ENCODE results near the gene PANK3. TPM values are rescaled to one million over a fixed set of nuclear protein-coding genes. Genes with fewer than 3 reads are reported as not detected.
"Not testable (repeated sequence)": the region's sequence is repeated elsewhere in the genome, so short reads cannot be mapped to it uniquely, and the experiment has no call there.

Gene PANK3
- total RNA-seq, 1 donor from 2014 or later: 96.6 TPM

DNA sequence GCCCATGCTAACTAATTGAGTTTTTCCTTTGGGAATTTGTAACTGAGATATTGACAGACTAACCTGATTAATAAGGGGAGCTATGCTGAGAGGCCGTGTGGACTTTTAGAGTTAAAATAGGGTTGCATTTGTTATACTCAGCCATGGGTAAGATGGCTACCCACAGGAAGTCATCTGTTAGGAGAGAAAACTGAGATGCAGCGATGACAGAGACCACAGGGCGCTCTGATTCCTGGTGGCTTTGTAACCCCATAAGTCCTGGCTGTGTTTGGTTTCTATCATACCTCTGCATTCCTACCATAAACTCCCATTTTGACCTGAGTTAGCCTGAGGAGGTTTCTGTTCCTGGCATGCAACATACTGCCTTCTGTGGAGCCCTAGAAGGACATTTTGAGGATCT is 19.5 kb upstream of the PANK3 start:
- Mint-ChIP-seq H3K9me3 (ENCODE audit: low read depth) (no peaks in the 10 kb centered on the region), H3K36me3 (ENCODE audit: insufficient read depth) (no peaks in the 10 kb centered on the region), H3K27ac (no peak overlapping the region), H3K4me1 (ENCODE audit: low read depth) (peaks cover 4% of the 10 kb centered on the region), H3K27me3 (no peaks in the 10 kb centered on the region), H3K4me3 (ENCODE audit: low read depth) (no peak overlapping the region)
- DNase-seq (ENCODE audit: low spot score, unreplicated experiment): no peak
- no peak for TF ChIP-seq CTCF (IDR thresholded peaks at IDR 0.05; ENCODE audit: unreplicated experiment)

DNA sequence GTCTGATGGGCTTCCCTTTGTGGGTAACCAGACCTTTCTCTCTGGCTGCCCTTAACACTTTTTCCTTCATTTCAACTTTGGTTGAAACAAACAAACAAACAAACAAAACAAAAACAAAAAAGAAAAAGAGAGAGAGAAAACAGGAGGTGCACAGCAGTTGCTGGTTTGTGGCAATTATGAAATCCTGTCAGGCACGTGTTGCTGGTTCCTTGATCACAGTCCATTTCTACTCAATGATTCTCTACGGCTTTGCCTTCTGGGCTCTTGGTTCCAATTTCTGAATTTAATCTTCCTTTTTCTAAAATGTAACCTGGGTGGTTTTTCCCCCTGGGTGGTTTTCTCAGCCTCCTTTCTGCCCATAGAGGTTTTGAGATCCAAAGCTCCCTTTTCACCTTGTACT is 17.8 kb upstream of the PANK3 start:
- no peak for TF ChIP-seq CTCF (IDR thresholded peaks at IDR 0.05; ENCODE audit: unreplicated experiment)
- Mint-ChIP-seq H3K36me3 (ENCODE audit: insufficient read depth) (no peaks in the 10 kb centered on the region), H3K27ac (no peak overlapping the region)

GRCh38 chr5:168596122-168596521 is 17.0 kb upstream of the PANK3 start:
- H3K27me3 Mint-ChIP-seq; H3K4me3 Mint-ChIP-seq (ENCODE audit: low read depth); H3K27ac Mint-ChIP-seq: not testable (repeated sequence)

More for the DNA sequence above, 17.8 kb upstream of the PANK3 start:
- Mint-ChIP-seq H3K27me3 (no peaks in the 10 kb centered on the region), H3K4me1 (ENCODE audit: low read depth) (peaks cover 7% of the 10 kb centered on the region), H3K9me3 (ENCODE audit: low read depth) (no peaks in the 10 kb centered on the region), H3K4me3 (ENCODE audit: low read depth) (no peak overlapping the region)
- no peak for DNase-seq (ENCODE audit: low spot score, unreplicated experiment)

DNA sequence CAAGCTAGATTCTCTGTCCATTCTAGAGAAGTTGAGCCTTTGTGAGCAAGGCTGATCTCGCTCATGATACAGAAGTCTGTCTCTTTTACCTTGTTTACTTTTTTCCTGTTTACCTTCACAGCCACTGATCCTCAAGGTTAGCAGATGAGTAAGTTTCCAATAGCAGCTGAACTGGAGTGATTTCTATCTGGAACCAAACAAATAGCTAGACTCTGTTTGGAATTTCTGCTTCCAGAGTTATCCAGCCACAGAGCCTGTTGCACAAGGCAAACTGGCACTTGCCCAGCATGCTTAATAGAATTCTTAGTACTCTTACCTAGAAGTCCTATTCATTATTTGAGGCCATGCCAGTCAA is 12.8 kb upstream of the PANK3 start:
- DNase-seq (ENCODE audit: low spot score, unreplicated experiment): no peak
- Mint-ChIP-seq H3K4me3 (ENCODE audit: low read depth) (no peak overlapping the region), H3K27me3 (no peaks in the 10 kb centered on the region), H3K4me1 (ENCODE audit: low read depth) (peaks cover 9% of the 10 kb centered on the region), H3K27ac (no peak overlapping the region), H3K9me3 (ENCODE audit: low read depth) (no peaks in the 10 kb centered on the region), H3K36me3 (ENCODE audit: insufficient read depth) (no peaks in the 10 kb centered on the region)
- no peak for TF ChIP-seq CTCF (IDR thresholded peaks at IDR 0.05; ENCODE audit: unreplicated experiment)

More at GRCh38 chr5:168596122-168596521, 17.0 kb upstream of the PANK3 start:
- not testable (repeated sequence) for H3K9me3 Mint-ChIP-seq (ENCODE audit: low read depth); H3K36me3 Mint-ChIP-seq (ENCODE audit: insufficient read depth); DNase-seq (ENCODE audit: low spot score, unreplicated experiment)
- peaks cover 13% of the 10 kb centered on the region for H3K4me1 Mint-ChIP-seq (ENCODE audit: low read depth)

GRCh38 chr5:168591302-168592013 is 12.3 kb upstream of the PANK3 start:
- Mint-ChIP-seq H3K4me3 (ENCODE audit: low read depth) (no peak overlapping the region), H3K27ac (no peak overlapping the region), H3K36me3 (ENCODE audit: insufficient read depth) (no peaks in the 10 kb centered on the region), H3K27me3 (no peaks in the 10 kb centered on the region), H3K9me3 (ENCODE audit: low read depth) (no peaks in the 10 kb centered on the region), H3K4me1 (ENCODE audit: low read depth) (peaks cover 9% of the 10 kb centered on the region)
- no peak for DNase-seq (ENCODE audit: low spot score, unreplicated experiment)
- TF ChIP-seq CTCF (IDR thresholded peaks at IDR 0.05; ENCODE audit: unreplicated experiment): no peak

DNA sequence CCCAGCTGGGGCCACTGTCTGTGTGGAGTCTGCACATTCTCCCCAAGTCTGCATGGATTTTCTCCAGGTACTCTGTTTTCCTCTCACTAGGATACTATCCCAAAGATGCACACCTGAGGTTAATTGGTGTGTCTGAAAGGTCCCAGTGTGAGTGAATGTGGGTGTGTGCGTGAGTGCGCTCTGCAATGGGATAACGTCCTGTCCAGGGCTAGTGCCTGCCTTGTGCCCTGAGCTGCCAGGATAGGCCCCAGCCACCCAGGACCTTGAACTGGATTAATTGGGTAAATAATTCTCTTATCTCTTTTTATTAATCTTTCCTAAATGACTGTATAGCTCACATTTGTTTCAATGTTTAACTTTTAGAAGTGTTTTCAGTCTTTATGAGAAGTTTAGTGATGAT is 11.5 kb upstream of the PANK3 start:
- H3K4me1 Mint-ChIP-seq (ENCODE audit: low read depth): peaks cover 9% of the 10 kb centered on the region
- no peak for TF ChIP-seq CTCF (IDR thresholded peaks at IDR 0.05; ENCODE audit: unreplicated experiment)
- H3K4me3 Mint-ChIP-seq (ENCODE audit: low read depth): no peak overlapping the region
- H3K27ac Mint-ChIP-seq: no peak overlapping the region
- DNase-seq (ENCODE audit: low spot score, unreplicated experiment): no peak
- H3K27me3 Mint-ChIP-seq: no peaks in the 10 kb centered on the region
- no peaks in the 10 kb centered on the region for H3K9me3 Mint-ChIP-seq (ENCODE audit: low read depth)
- H3K36me3 Mint-ChIP-seq (ENCODE audit: insufficient read depth): no peaks in the 10 kb centered on the region
